ENCODE measurements around the gene MYOCD. TPM values are rescaled to one million over a fixed set of nuclear protein-coding genes. Genes with fewer than 3 reads are reported as not detected.

The MYOCD gene
- total RNA-seq, 1 experiment from 2014 or later, result not detected

- H4K20me1 ChIP-seq (ENCODE audit: insufficient read depth), result no peaks in the 10 kb centered on the region
- H3K4me3 ChIP-seq (replicated peaks in 1 of 2; ENCODE audit: low read depth in 1 of 2, low read length in 2 of 2), result no peak overlapping the region
- H3K27ac ChIP-seq (ENCODE audit: low read depth, low read length), result no peak overlapping the region
- no peaks in the 10 kb centered on the region for H3K36me3 ChIP-seq (ENCODE audit: control insufficient read depth in 1 of 2, insufficient read depth in 2 of 2, low read length in 2 of 2)
- ChIA-PET CTCF (no interaction called here), POLR2A (no interaction called here), RAD21 (ENCODE audit: low non-redundant PET in 1 of 2, low total read pairs in 2 of 2, uncharacterized antibody in 2 of 2, unreplicated experiment in 2 of 2) (no interaction called here)
- no peaks in the 10 kb centered on the region for H3K9me2 ChIP-seq (ENCODE audit: insufficient read depth)
- no peaks in the 10 kb centered on the region for H3K79me2 ChIP-seq (ENCODE audit: insufficient read depth, low read length)
- H3K27me3 ChIP-seq (ENCODE audit: insufficient read depth, low read length), result peaks cover 13% of the 10 kb centered on the region
- H3K9ac ChIP-seq (ENCODE audit: low read length), result no peak overlapping the region
- H2AFZ ChIP-seq (ENCODE audit: low read depth, low read length, poor library complexity, severe bottlenecking), result no peak overlapping the region
- ATAC-seq, result no peak
- H3K4me2 ChIP-seq (ENCODE audit: low read length), result no peak overlapping the region
- BruUV-seq (replicated peaks), result no TSS peak
- TF ChIP-seq CTCF (IDR thresholded peaks at IDR 0.05 in 2 of 3, conservative IDR thresholded peaks at IDR 0.05 in 1 of 3; ENCODE audit: borderline replicate concordance in 1 of 3, insufficient read depth in 1 of 3, low read depth in 2 of 3, low read length in 2 of 3) (no peak), POLR2AphosphoS5 (IDR thresholded peaks at IDR 0.05; ENCODE audit: low read depth, low read length) (no peak), ZFX (IDR thresholded peaks at IDR 0.05) (no peak), RAD21 (IDR thresholded peaks at IDR 0.05; ENCODE audit: low read depth) (no peak), ELF1 (IDR thresholded peaks at IDR 0.05; ENCODE audit: borderline replicate concordance, low read depth) (no peak), YY1 (IDR thresholded peaks at IDR 0.05; ENCODE audit: extremely low read depth, insufficient replicate concordance, low read depth, low read length) (no peak), ATF3 (IDR thresholded peaks at IDR 0.05) (no peak), EZH2 (IDR thresholded peaks at IDR 0.05) (no peak), TCF7L2 (IDR thresholded peaks at IDR 0.05; ENCODE audit: borderline replicate concordance, extremely low read depth, insufficient read depth, insufficient read length) (no peak), ZNF274 (IDR thresholded peaks at IDR 0.05; ENCODE audit: low read depth, low read length) (no peak), REST (IDR thresholded peaks at IDR 0.05; ENCODE audit: low read depth) (no peak), POLR2A (IDR thresholded peaks at IDR 0.05; ENCODE audit: borderline replicate concordance, extremely low read depth, insufficient read depth, insufficient read length) (no peak)
- intact Hi-C loops (cut with micrococcal nuclease), result no loop called here
- no peaks in the 10 kb centered on the region for H3K9me3 ChIP-seq (ENCODE audit: control insufficient read depth in 1 of 2, insufficient read depth in 1 of 2, low read depth in 1 of 2, low read length in 2 of 2)
- H3K4me1 ChIP-seq (ENCODE audit: control insufficient read depth in 1 of 2, insufficient read depth in 2 of 2, low read length in 2 of 2), result no peaks in the 10 kb centered on the region
- no peak for DNase-seq (ENCODE audit: low read depth, low spot score)
Observed at GRCh38 chr17:12624211-12624610, 41.5 kb upstream of the MYOCD start.
